ENCODE data around the gene MGAT2. TPM values are rescaled to one million over a fixed set of nuclear protein-coding genes. Genes with fewer than 3 reads are reported as not detected.
A peak's percentile ranks its signal among the peaks of the same experiment; 100 is the strongest.

MGAT2 gene
- total RNA-seq, 3 donors from 2014 or later = 28.7 to 64.5 (median 34.6) TPM

GRCh38 chr14:49598485-49599300, 21.9 kb upstream of the MGAT2 start, which contains the start of gene LRR1:
TSS of gene LRR1 (plus strand) at chr14:49598940. CDS start at chr14:49599021, 81 bp downstream.
- TF ChIP-seq, protein P1, sequence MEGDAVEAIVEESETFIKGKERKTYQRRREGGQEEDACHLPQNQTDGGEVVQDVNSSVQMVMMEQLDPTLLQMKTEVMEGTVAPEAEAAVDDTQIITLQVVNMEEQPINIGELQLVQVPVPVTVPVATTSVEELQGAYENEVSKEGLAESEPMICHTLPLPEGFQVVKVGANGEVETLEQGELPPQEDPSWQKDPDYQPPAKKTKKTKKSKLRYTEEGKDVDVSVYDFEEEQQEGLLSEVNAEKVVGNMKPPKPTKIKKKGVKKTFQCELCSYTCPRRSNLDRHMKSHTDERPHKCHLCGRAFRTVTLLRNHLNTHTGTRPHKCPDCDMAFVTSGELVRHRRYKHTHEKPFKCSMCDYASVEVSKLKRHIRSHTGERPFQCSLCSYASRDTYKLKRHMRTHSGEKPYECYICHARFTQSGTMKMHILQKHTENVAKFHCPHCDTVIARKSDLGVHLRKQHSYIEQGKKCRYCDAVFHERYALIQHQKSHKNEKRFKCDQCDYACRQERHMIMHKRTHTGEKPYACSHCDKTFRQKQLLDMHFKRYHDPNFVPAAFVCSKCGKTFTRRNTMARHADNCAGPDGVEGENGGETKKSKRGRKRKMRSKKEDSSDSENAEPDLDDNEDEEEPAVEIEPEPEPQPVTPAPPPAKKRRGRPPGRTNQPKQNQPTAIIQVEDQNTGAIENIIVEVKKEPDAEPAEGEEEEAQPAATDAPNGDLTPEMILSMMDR (IDR thresholded peaks at IDR 0.05) = no peak
- Histone ChIP-seq H3K36me3 (ENCODE audit: low read depth) (no peaks in the 10 kb centered on the region), H3K4me1 (ENCODE audit: low read depth) (peaks cover 18% of the 10 kb centered on the region), H3K9me3 (no peaks in the 10 kb centered on the region), H3K4me3 (peak within 1 kb of the TSS; percentile 78)
- DNase-seq (peak; percentile 92 to 95 (median 93)), ATAC-seq (peak; percentile 81)
- intact Hi-C loops (cut with DNase I, micrococcal nuclease) = no loop called here

DNA sequence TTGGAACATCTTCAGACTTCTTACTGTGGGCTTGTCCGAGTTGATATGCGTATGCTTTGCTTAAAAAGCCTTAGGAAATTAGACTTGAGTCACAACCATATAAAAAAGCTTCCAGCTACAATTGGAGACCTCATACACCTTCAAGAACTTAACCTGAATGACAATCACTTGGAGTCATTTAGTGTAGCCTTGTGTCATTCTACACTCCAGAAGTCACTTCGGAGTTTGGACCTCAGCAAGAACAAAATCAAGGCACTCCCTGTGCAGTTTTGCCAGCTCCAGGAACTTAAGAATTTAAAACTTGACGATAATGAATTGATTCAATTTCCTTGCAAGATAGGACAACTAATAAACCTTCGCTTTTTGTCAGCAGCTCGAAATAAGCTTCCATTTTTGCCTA, 13.0 kb upstream of the MGAT2 start:
- ATAC-seq (peak; percentile 90), DNase-seq (no peak)
- TF ChIP-seq, protein P1 (IDR thresholded peaks at IDR 0.05) = no peak
- intact Hi-C loops (cut with DNase I, micrococcal nuclease) = no loop called here
- no peak overlapping the region for H3K4me3 ChIP-seq
- no peaks in the 10 kb centered on the region for H3K9me3 ChIP-seq
- no peaks in the 10 kb centered on the region for H3K36me3 ChIP-seq (ENCODE audit: low read depth)
- H3K4me1 ChIP-seq (ENCODE audit: low read depth) = no peaks in the 10 kb centered on the region

- TF ChIP-seq, protein P1 (IDR thresholded peaks at IDR 0.05) = no peak
- H3K4me1 ChIP-seq (ENCODE audit: low read depth) = no peaks in the 10 kb centered on the region
- no peaks in the 10 kb centered on the region for H3K36me3 ChIP-seq (ENCODE audit: low read depth)
- intact Hi-C loops (cut with DNase I, micrococcal nuclease) = no loop called here
- ATAC-seq (no peak), DNase-seq (no peak)
- no peaks in the 10 kb centered on the region for H3K9me3 ChIP-seq
- no peak overlapping the region for H3K4me3 ChIP-seq
Measured at GRCh38 chr14:49612251-49612650, 8.3 kb upstream of the MGAT2 start.

GRCh38 chr14:49612671-49613070, 7.9 kb upstream of the MGAT2 start:
- ATAC-seq = no peak
- Histone ChIP-seq H3K4me1 (ENCODE audit: low read depth) (no peaks in the 10 kb centered on the region), H3K36me3 (ENCODE audit: low read depth) (no peaks in the 10 kb centered on the region), H3K9me3 (no peaks in the 10 kb centered on the region), H3K4me3 (no peak overlapping the region)
- TF ChIP-seq, protein P1 (IDR thresholded peaks at IDR 0.05) = no peak
- no peak for DNase-seq
- intact Hi-C loops (cut with DNase I, micrococcal nuclease) = no loop called here

DNA sequence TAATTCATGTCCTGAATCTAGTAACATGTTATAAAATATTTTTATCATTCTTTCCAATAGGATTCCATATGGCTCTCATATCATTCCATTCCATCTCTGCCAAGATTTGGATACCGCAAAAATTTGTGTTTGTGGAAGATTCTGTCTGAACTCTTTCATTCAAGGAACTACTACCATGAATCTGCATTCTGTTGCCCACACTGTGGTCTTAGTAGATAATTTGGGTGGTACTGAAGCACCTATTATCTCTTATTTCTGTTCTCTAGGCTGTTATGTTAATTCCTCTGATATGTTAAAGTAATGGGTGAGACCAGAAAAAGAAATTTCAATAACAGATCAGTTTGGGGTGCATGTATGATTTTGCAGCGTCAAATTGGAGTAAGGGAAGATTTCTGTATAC, 6.4 kb upstream of the MGAT2 start:
- Histone ChIP-seq H3K4me3 (no peak overlapping the region), H3K9me3 (no peaks in the 10 kb centered on the region), H3K4me1 (ENCODE audit: low read depth) (peaks cover 10% of the 10 kb centered on the region), H3K36me3 (ENCODE audit: low read depth) (no peaks in the 10 kb centered on the region)
- TF ChIP-seq, protein P1 (IDR thresholded peaks at IDR 0.05) = no peak
- ATAC-seq (no peak), DNase-seq (no peak)
- intact Hi-C loops (cut with DNase I, micrococcal nuclease) = no loop called here

Data from mucosa of descending colon (tissue), 3 donors.